ENCODE data around the gene MVB12B. TPM values are rescaled to one million over a fixed set of nuclear protein-coding genes. Genes with fewer than 3 reads are reported as not detected.

MVB12B gene
- total RNA-seq, 2 experiments from 2014 or later: 2.6 TPM

- H3K27ac Mint-ChIP-seq: no peak overlapping the region
- intact Hi-C loops (cut with micrococcal nuclease): no loop called here
- H3K4me1 Mint-ChIP-seq (ENCODE audit: low read depth): peaks cover 10% of the 10 kb centered on the region
- no peaks in the 10 kb centered on the region for H3K9me3 Mint-ChIP-seq
- no peak for DNase-seq
- no peaks in the 10 kb centered on the region for H3K27me3 Mint-ChIP-seq (ENCODE audit: low read depth)
- CTCF ChIA-PET: interaction anchor here (1.6 kb wide), 1 partner anchor 28 kb away, joined by 4 read pairs; no protein-coding TSS in a partner anchor
- H3K36me3 Mint-ChIP-seq (ENCODE audit: low read depth): no peaks in the 10 kb centered on the region
- H3K4me3 Mint-ChIP-seq: no peak overlapping the region
Observed at GRCh38 chr9:126528111-126528510, 201.5 kb downstream of the MVB12B start.

GRCh38 chr9:126528915-126529314 is 202.3 kb downstream of the MVB12B start:
- Mint-ChIP-seq H3K4me3 (no peak overlapping the region), H3K27ac (no peak overlapping the region), H3K27me3 (ENCODE audit: low read depth) (no peaks in the 10 kb centered on the region), H3K36me3 (ENCODE audit: low read depth) (no peaks in the 10 kb centered on the region), H3K9me3 (no peaks in the 10 kb centered on the region), H3K4me1 (ENCODE audit: low read depth) (peaks cover 3% of the 10 kb centered on the region)
- CTCF ChIA-PET: interaction anchor here (0.9 to 1.6 kb wide), 2 partner anchors 29 to 37 kb away, joined by 3 to 4 read pairs; no protein-coding TSS in a partner anchor
- intact Hi-C loops (cut with micrococcal nuclease): no loop called here
- no peak for DNase-seq

GRCh38 chr9:126531035-126531571 is 204.5 kb downstream of the MVB12B start:
- DNase-seq: no peak
- CTCF ChIA-PET: interaction anchor here (1.1 kb wide), 1 partner anchor 27 kb away, joined by 3 read pairs; no protein-coding TSS in a partner anchor
- peaks cover 4% of the 10 kb centered on the region for H3K27me3 Mint-ChIP-seq (ENCODE audit: low read depth)
- H3K4me1 Mint-ChIP-seq (ENCODE audit: low read depth): no peaks in the 10 kb centered on the region
- no peaks in the 10 kb centered on the region for H3K9me3 Mint-ChIP-seq
- H3K27ac Mint-ChIP-seq: no peak overlapping the region
- no peaks in the 10 kb centered on the region for H3K36me3 Mint-ChIP-seq (ENCODE audit: low read depth)
- H3K4me3 Mint-ChIP-seq: no peak overlapping the region
- intact Hi-C loops (cut with micrococcal nuclease): no loop called here

GRCh38 chr9:126531591-126531990 is 205.0 kb downstream of the MVB12B start:
- H3K9me3 Mint-ChIP-seq: no peaks in the 10 kb centered on the region
- DNase-seq: no peak
- H3K27me3 Mint-ChIP-seq (ENCODE audit: low read depth): peaks cover 4% of the 10 kb centered on the region
- CTCF ChIA-PET: interaction anchor here (1.1 to 1.4 kb wide), 2 partner anchors 27 to 33 kb away, joined by 3 to 6 read pairs; no protein-coding TSS in a partner anchor
- H3K36me3 Mint-ChIP-seq (ENCODE audit: low read depth): no peaks in the 10 kb centered on the region
- H3K27ac Mint-ChIP-seq: no peak overlapping the region
- no peaks in the 10 kb centered on the region for H3K4me1 Mint-ChIP-seq (ENCODE audit: low read depth)
- intact Hi-C loops (cut with micrococcal nuclease): no loop called here
- H3K4me3 Mint-ChIP-seq: no peak overlapping the region

GRCh38 chr9:126532019-126532462 is 205.4 kb downstream of the MVB12B start:
- Mint-ChIP-seq H3K9me3 (no peaks in the 10 kb centered on the region), H3K4me3 (no peak overlapping the region), H3K27ac (no peak overlapping the region), H3K36me3 (ENCODE audit: low read depth) (no peaks in the 10 kb centered on the region), H3K4me1 (ENCODE audit: low read depth) (no peaks in the 10 kb centered on the region), H3K27me3 (ENCODE audit: low read depth) (peaks cover 4% of the 10 kb centered on the region)
- CTCF ChIA-PET: interaction anchor here (1.4 kb wide), 1 partner anchor 33 kb away, joined by 6 read pairs; no protein-coding TSS in a partner anchor
- intact Hi-C loops (cut with micrococcal nuclease): no loop called here
- DNase-seq: no peak

GRCh38 chr9:126532489-126532888 is 205.9 kb downstream of the MVB12B start:
- Mint-ChIP-seq H3K27me3 (ENCODE audit: low read depth) (peaks cover 4% of the 10 kb centered on the region), H3K4me1 (ENCODE audit: low read depth) (no peaks in the 10 kb centered on the region), H3K9me3 (no peaks in the 10 kb centered on the region), H3K27ac (no peak overlapping the region), H3K4me3 (no peak overlapping the region), H3K36me3 (ENCODE audit: low read depth) (no peaks in the 10 kb centered on the region)
- DNase-seq: no peak
- CTCF ChIA-PET: interaction anchor here (1.4 kb wide), 1 partner anchor 34 kb away, joined by 6 read pairs; no protein-coding TSS in a partner anchor
- intact Hi-C loops (cut with micrococcal nuclease): no loop called here

- Mint-ChIP-seq H3K36me3 (ENCODE audit: low read depth) (no peaks in the 10 kb centered on the region), H3K4me3 (no peak overlapping the region), H3K27ac (no peak overlapping the region), H3K9me3 (no peaks in the 10 kb centered on the region), H3K4me1 (ENCODE audit: low read depth) (no peaks in the 10 kb centered on the region), H3K27me3 (ENCODE audit: low read depth) (peaks cover 10% of the 10 kb centered on the region)
- DNase-seq: no peak
- CTCF ChIA-PET: interaction anchor here (1.4 kb wide), 1 partner anchor 34 kb away, joined by 6 read pairs; no protein-coding TSS in a partner anchor
- intact Hi-C loops (cut with micrococcal nuclease): no loop called here
Observed at GRCh38 chr9:126532951-126533925, 206.6 kb downstream of the MVB12B start.

GRCh38 chr9:126533926-126534310 is 207.3 kb downstream of the MVB12B start:
- CTCF ChIA-PET: no interaction called here
- no peak overlapping the region for H3K27ac Mint-ChIP-seq
- peaks cover 10% of the 10 kb centered on the region for H3K27me3 Mint-ChIP-seq (ENCODE audit: low read depth)
- no peaks in the 10 kb centered on the region for H3K9me3 Mint-ChIP-seq
- no peak for DNase-seq
- H3K4me3 Mint-ChIP-seq: no peak overlapping the region
- intact Hi-C loops (cut with micrococcal nuclease): no loop called here
- no peaks in the 10 kb centered on the region for H3K36me3 Mint-ChIP-seq (ENCODE audit: low read depth)
- H3K4me1 Mint-ChIP-seq (ENCODE audit: low read depth): no peaks in the 10 kb centered on the region

GRCh38 chr9:126534431-126535186 is 208.0 kb downstream of the MVB12B start:
- no peak overlapping the region for H3K27ac Mint-ChIP-seq
- H3K27me3 Mint-ChIP-seq (ENCODE audit: low read depth): peaks cover 10% of the 10 kb centered on the region
- intact Hi-C loops (cut with micrococcal nuclease): no loop called here
- CTCF ChIA-PET: interaction anchor here (0.6 kb wide), 1 partner anchor 198 kb away, joined by 3 read pairs; no protein-coding TSS in a partner anchor
- H3K4me1 Mint-ChIP-seq (ENCODE audit: low read depth): no peaks in the 10 kb centered on the region
- DNase-seq: no peak
- no peaks in the 10 kb centered on the region for H3K36me3 Mint-ChIP-seq (ENCODE audit: low read depth)
- no peaks in the 10 kb centered on the region for H3K9me3 Mint-ChIP-seq
- no peak overlapping the region for H3K4me3 Mint-ChIP-seq

- DNase-seq: no peak
- intact Hi-C loops (cut with micrococcal nuclease): no loop called here
- CTCF ChIA-PET: interaction anchor here (1.1 to 1.4 kb wide), 2 partner anchors 18 to 19 kb away, joined by 3 to 4 read pairs; no protein-coding TSS in a partner anchor
- Mint-ChIP-seq H3K4me3 (no peak overlapping the region), H3K27me3 (ENCODE audit: low read depth) (peaks cover 15% of the 10 kb centered on the region), H3K36me3 (ENCODE audit: low read depth) (no peaks in the 10 kb centered on the region), H3K9me3 (no peaks in the 10 kb centered on the region), H3K4me1 (ENCODE audit: low read depth) (no peaks in the 10 kb centered on the region), H3K27ac (no peak overlapping the region)
Observed at GRCh38 chr9:126536131-126536530, 209.5 kb downstream of the MVB12B start.

- no peak overlapping the region for H3K4me3 Mint-ChIP-seq
- H3K36me3 Mint-ChIP-seq (ENCODE audit: low read depth): no peaks in the 10 kb centered on the region
- H3K27me3 Mint-ChIP-seq (ENCODE audit: low read depth): peaks cover 15% of the 10 kb centered on the region
- no peak overlapping the region for H3K27ac Mint-ChIP-seq
- no peaks in the 10 kb centered on the region for H3K4me1 Mint-ChIP-seq (ENCODE audit: low read depth)
- intact Hi-C loops (cut with micrococcal nuclease): no loop called here
- no peak for DNase-seq
- H3K9me3 Mint-ChIP-seq: no peaks in the 10 kb centered on the region
- CTCF ChIA-PET: interaction anchor here (1.1 to 1.4 kb wide), 2 partner anchors 17 to 20 kb away, joined by 3 to 4 read pairs; no protein-coding TSS in a partner anchor
Observed at GRCh38 chr9:126536841-126537465, 210.3 kb downstream of the MVB12B start.

Measured in activated naive CD4-positive, alpha-beta T cell treated with anti-CD3 and anti-CD28 coated beads for 36 hours (primary cell).